K562 (cell line): ENCODE data around the gene RHOF. TPM values are rescaled to one million over a fixed set of nuclear protein-coding genes. Genes with fewer than 3 reads are reported as not detected.

Source experiments
- CBX3 ChIP-seq, 2 experiments: IDR thresholded peaks; 1 replicate in 1 of 2; 2 replicates in 1 of 2; pipeline ENCODE4 v1.6.1; 2012; ENCODE audit warnings: inconsistent platforms in 2 of 2, low read length in 2 of 2, borderline replicate concordance in 1 of 2, control low read depth in 1 of 2
- CHD1 ChIP-seq: fragments of 200-600 bp; sonication (generic); IDR thresholded peaks from one replicate; pipeline ENCODE4 v1.6.1; 2012; ENCODE audit warnings: mild to moderate bottlenecking, moderate library complexity, low read length, inconsistent platforms
- HMG20B ChIP-seq: fragments of 250-450 bp; sonication (Bioruptor Pico); IDR thresholded peaks from 2 replicates; pipeline ENCODE4 v1.5.0; 2021; ENCODE audit warnings: mild to moderate bottlenecking
- MCM3 ChIP-seq: fragments of 450-650 bp; IDR thresholded peaks from 2 replicates; pipeline ENCODE4 v1.6.1; 2016
- MED1 ChIP-seq: sonication (generic); formaldehyde crosslinking; IDR thresholded peaks from 2 replicates; pipeline ENCODE4 v1.8.1; 2023; ENCODE audit warnings: missing genetic modification reagents, borderline replicate concordance
- PHB2 ChIP-seq: fragments of 450-650 bp; IDR thresholded peaks from 2 replicates; pipeline ENCODE4 v1.6.1; 2017; ENCODE audit warnings: low read depth
- RBM34 ChIP-seq: fragments of 200-400 bp; formaldehyde crosslinking; IDR thresholded peaks from 2 replicates; pipeline ENCODE4 v1.6.1; 2018; ENCODE audit warnings: low read length, borderline replicate concordance; ENCODE audit not compliant: insufficient read depth
- SAFB ChIP-seq: fragments of 200-400 bp; formaldehyde crosslinking; IDR thresholded peaks from 2 replicates; pipeline ENCODE4 v1.6.1; 2017; ENCODE audit warnings: low read depth, low read length, borderline replicate concordance
- SMC3 ChIP-seq: conservative IDR thresholded peaks from 2 replicates; pipeline ENCODE4 v1.6.1; 2011; ENCODE audit warnings: low read depth, low read length, improper control_type of control experiment; ENCODE audit not compliant: insufficient read depth
- SUPT5H ChIP-seq: fragments of 450-650 bp; IDR thresholded peaks from 2 replicates; pipeline ENCODE4 v1.6.1; 2016
- TAF9B ChIP-seq: fragments of 450-650 bp; IDR thresholded peaks from 2 replicates; pipeline ENCODE4 v1.6.1; 2018; ENCODE audit warnings: mild to moderate bottlenecking; ENCODE audit not compliant: partially characterized antibody
- ZEB2 ChIP-seq: fragments of 450-650 bp; IDR thresholded peaks from 2 replicates; pipeline ENCODE4 v1.6.1; 2016
- ZNF146 ChIP-seq: IDR thresholded peaks from one replicate; pipeline ENCODE4 v1.6.1; 2018; ENCODE audit warnings: missing compliant biosample characterization; ENCODE audit not compliant: unreplicated experiment
- ZNF253 ChIP-seq: fragments of 250-450 bp; sonication (Bioruptor Pico); conservative IDR thresholded peaks from 2 replicates; pipeline ENCODE4 v1.6.1; 2021; ENCODE audit warnings: mild to moderate bottlenecking
- ZNF431 ChIP-seq: sonication (generic); formaldehyde crosslinking; IDR thresholded peaks from 2 replicates; pipeline ENCODE4 v1.8.0; 2022; ENCODE audit warnings: mild to moderate bottlenecking, missing genetic modification reagents
- ZNF583 ChIP-seq: fragments of 250-450 bp; sonication (Bioruptor Pico); IDR thresholded peaks from 2 replicates; pipeline ENCODE4 v1.4.0; 2020
- ZNF668 ChIP-seq: fragments of 250-450 bp; sonication (Bioruptor Pico); IDR thresholded peaks from 2 replicates; pipeline ENCODE4 v1.8.0; 2022; ENCODE audit warnings: mild to moderate bottlenecking, inconsistent platforms
- ZSCAN29 ChIP-seq: fragments of 450-650 bp; IDR thresholded peaks from 2 replicates; pipeline ENCODE4 v1.6.1; 2017
- polyA plus RNA-seq, 8 experiments: library from polyadenylated mRNA; depleted of rRNA in 4 of 8; stranded (reverse) in 5 of 8; unstranded in 3 of 8; fragments of >200 nt; fragmentation: Nextera tagmentation in 2 of 8; fragmentation: Illumina TruSeq in 1 of 8; extraction: Ambion mirVana in 2 of 8; extraction: Trizol in 1 of 8; gene quantifications; 2 replicates each; pipeline versions ENCODE4 v1.2.1 to v1.2.3, GENCODE V29; 2011 to 2014; ENCODE audit warnings: inconsistent platforms in 1 of 8, missing spikeins in 1 of 8
- total RNA-seq, 7 experiments: library from RNA; depleted of rRNA in 6 of 7; stranded (reverse); fragments of >200 nt in 6 of 7; fragmentation: Illumina TruSeq in 2 of 7; extraction: Trizol in 2 of 7; gene quantifications; 2 replicates each; pipeline versions ENCODE4 v1.2.1 to v1.2.3, GENCODE V29; 2011 to 2021; ENCODE audit warnings: low replicate concordance in 1 of 7
- TF ChIP-seq, protein P1 (sequence below): fragments of 200-400 bp; formaldehyde crosslinking; IDR thresholded peaks from 2 replicates; pipeline ENCODE4 v1.6.1; 2017; ENCODE audit warnings: mild to moderate bottlenecking, low read depth, low read length, moderate library complexity
- TF ChIP-seq, protein P2 (sequence below): fragments of 450-650 bp; IDR thresholded peaks from 2 replicates; pipeline ENCODE4 v1.6.1; 2016; ENCODE audit warnings: low read depth

RHOF gene
- total and polyA plus RNA-seq, 9 of the 15 experiments (the other 6 are each of a cell fraction or from before 2014, with no cell fraction given): 0.13 to 10.1 (median 4.0) TPM

DNA sequence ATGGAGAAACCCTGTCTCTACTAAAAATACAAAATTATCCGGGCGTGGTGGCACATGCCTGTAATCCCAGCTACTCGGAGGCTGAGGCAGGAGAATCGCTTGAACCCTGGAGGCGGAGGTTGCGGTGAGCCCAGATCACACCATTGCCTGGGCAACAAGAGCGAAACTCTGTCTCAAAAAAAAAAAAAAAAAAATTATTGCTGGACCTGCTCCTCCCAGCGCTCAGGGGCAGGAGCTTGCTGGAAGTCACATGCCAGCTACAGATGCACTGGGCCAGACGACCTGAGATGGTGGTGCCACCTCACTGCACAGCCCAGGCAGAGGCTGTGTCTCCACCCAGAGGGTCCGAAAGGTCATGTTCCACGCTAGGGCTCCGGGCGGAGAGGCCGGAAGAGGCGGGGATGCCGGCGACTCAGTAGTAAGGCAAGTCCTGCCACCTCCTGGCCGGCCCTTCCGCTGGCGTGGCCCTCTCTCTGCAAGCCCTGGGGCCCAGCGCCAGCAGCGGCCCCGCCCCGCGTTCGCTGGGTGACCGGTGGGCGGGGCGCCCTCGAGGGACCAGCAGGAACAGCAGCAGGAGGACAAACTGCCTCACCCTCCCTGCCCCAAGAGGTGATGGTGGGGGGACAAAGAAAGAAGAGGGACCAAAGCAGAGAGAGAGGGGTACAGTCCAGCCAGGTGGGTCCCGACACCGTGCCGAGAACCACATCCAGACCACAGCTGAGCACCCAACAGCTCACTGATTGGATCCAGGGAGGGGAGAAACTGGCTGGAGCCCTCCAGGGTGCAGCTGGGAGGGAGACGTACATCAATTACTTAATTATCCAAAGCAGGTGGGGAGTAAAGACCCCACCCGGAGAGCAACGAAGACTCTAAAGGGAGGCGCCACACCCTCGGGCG lies 3.6 kb upstream of the RHOF start (continued):
- TF ChIP-seq SUPT5H: peak; percentile 75; the same call in 1 of the 2 replicates
- no peak for TF ChIP-seq ZNF253
- TF ChIP-seq MED1 (CRISPR knock-in tag): no peak
- no peak for TF ChIP-seq MCM3
- TF ChIP-seq, protein P1, sequence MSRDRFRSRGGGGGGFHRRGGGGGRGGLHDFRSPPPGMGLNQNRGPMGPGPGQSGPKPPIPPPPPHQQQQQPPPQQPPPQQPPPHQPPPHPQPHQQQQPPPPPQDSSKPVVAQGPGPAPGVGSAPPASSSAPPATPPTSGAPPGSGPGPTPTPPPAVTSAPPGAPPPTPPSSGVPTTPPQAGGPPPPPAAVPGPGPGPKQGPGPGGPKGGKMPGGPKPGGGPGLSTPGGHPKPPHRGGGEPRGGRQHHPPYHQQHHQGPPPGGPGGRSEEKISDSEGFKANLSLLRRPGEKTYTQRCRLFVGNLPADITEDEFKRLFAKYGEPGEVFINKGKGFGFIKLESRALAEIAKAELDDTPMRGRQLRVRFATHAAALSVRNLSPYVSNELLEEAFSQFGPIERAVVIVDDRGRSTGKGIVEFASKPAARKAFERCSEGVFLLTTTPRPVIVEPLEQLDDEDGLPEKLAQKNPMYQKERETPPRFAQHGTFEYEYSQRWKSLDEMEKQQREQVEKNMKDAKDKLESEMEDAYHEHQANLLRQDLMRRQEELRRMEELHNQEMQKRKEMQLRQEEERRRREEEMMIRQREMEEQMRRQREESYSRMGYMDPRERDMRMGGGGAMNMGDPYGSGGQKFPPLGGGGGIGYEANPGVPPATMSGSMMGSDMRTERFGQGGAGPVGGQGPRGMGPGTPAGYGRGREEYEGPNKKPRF: no peak
- TF ChIP-seq ZNF146: no peak
- TF ChIP-seq SAFB: no peak
- TF ChIP-seq RBM34: no peak
- peak; percentile 23 for TF ChIP-seq CHD1
- TF ChIP-seq ZSCAN29: no peak
- TF ChIP-seq ZNF431 (CRISPR knock-in tag): no peak
- no peak for TF ChIP-seq TAF9B
- no peak for TF ChIP-seq ZNF583 (CRISPR knock-in tag)
- 0 out of 2 replicates have a peak, but pooled peaks have one; percentile 18 for TF ChIP-seq SMC3
- no peak for TF ChIP-seq ZNF668 (CRISPR knock-in tag)
- TF ChIP-seq CBX3 (IDR thresholded peaks at IDR 0.05; ENCODE audit: borderline replicate concordance in 1 of 2, low read length in 2 of 2): no peak
- no peak for TF ChIP-seq HMG20B (CRISPR knock-in tag)
- no peak for TF ChIP-seq ZEB2
- TF ChIP-seq, protein P2, sequence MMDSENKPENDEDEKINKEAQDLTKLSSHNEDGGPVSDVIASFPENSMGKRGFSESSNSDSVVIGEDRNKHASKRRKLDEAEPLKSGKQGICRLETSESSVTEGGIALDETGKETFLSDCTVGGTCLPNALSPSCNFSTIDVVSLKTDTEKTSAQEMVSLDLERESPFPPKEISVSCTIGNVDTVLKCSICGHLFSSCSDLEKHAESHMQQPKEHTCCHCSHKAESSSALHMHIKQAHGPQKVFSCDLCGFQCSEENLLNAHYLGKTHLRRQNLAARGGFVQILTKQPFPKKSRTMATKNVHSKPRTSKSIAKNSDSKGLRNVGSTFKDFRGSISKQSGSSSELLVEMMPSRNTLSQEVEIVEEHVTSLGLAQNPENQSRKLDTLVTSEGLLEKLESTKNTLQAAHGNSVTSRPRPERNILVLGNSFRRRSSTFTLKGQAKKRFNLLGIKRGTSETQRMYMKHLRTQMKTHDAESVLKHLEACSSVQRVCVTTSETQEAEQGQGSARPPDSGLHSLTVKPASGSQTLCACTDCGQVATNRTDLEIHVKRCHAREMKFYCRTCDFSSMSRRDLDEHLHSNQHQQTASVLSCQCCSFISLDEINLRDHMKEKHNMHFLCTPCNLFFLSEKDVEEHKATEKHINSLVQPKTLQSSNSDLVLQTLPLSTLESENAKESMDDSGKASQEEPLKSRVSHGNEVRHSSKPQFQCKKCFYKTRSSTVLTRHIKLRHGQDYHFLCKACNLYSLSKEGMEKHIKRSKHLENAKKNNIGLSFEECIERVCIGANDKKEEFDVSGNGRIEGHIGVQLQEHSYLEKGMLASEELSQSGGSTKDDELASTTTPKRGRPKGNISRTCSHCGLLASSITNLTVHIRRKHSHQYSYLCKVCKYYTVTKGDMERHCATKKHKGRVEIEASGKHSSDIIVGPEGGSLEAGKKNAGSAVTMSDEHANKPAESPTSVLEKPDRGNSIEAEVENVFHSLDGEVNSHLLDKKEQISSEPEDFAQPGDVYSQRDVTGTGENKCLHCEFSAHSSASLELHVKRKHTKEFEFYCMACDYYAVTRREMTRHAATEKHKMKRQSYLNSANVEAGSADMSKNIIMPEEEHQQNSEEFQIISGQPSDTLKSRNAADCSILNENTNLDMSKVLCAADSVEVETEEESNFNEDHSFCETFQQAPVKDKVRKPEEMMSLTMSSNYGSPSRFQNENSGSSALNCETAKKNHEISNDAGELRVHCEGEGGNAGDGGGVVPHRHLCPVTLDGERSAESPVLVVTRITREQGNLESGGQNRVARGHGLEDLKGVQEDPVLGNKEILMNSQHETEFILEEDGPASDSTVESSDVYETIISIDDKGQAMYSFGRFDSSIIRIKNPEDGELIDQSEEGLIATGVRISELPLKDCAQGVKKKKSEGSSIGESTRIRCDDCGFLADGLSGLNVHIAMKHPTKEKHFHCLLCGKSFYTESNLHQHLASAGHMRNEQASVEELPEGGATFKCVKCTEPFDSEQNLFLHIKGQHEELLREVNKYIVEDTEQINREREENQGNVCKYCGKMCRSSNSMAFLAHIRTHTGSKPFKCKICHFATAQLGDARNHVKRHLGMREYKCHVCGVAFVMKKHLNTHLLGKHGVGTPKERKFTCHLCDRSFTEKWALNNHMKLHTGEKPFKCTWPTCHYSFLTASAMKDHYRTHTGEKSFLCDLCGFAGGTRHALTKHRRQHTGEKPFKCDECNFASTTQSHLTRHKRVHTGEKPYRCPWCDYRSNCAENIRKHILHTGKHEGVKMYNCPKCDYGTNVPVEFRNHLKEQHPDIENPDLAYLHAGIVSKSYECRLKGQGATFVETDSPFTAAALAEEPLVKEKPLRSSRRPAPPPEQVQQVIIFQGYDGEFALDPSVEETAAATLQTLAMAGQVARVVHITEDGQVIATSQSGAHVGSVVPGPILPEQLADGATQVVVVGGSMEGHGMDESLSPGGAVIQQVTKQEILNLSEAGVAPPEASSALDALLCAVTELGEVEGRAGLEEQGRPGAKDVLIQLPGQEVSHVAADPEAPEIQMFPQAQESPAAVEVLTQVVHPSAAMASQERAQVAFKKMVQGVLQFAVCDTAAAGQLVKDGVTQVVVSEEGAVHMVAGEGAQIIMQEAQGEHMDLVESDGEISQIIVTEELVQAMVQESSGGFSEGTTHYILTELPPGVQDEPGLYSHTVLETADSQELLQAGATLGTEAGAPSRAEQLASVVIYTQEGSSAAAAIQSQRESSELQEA: no peak
- TF ChIP-seq PHB2: no peak
